H1 (cell line): ENCODE data around the gene ADAMTS8. TPM values are rescaled to one million over a fixed set of nuclear protein-coding genes. Genes with fewer than 3 reads are reported as not detected.

ENCODE experiments used
- CHD1 ChIP-seq: IDR thresholded peaks from 2 replicates; pipeline ENCODE4 v1.6.1; 2012; ENCODE audit warnings: low read depth, low read length, improper control_type of control experiment
- polyA plus RNA-seq, 7 experiments: library from polyadenylated mRNA; depleted of rRNA in 3 of 7; stranded (reverse) in 5 of 7; unstranded in 2 of 7; fragments of >200 nt in 5 of 7; fragments of 200-250 nt in 2 of 7; gene quantifications; 1 replicate in 5 of 7; 2 replicates in 1 of 7; 4 replicates in 1 of 7; pipeline versions ENCODE4 v1.2.1 to v1.2.3, GENCODE V29; 2011 to 2013; ENCODE audit warnings: missing spikeins in 2 of 7, mixed read lengths in 2 of 7
- total RNA-seq: library from RNA; stranded (reverse); fragmentation: NEBNext Ultra II Directional; extraction: Animal tissue kit (Norgen Biotek cat#: 25700); gene quantifications from 2 replicates; pipeline ENCODE4 v1.2.1, GENCODE V29; 2021
- TF ChIP-seq, protein P1 (sequence below): fragments of 300-600 bp; sonication (generic); IDR thresholded peaks from 2 replicates; pipeline ENCODE4 v1.7.1; 2012; ENCODE audit warnings: low read length, moderate library complexity, mild to moderate bottlenecking, inconsistent platforms; ENCODE audit not compliant: insufficient replicate concordance
- TF ChIP-seq, protein P2 (sequence below), 3 experiments: IDR thresholded peaks; 1 replicate in 2 of 3; 2 replicates in 1 of 3; pipeline versions ENCODE4 v1.5.1 to v1.6.1; 2011; ENCODE audit warnings: low read length in 3 of 3, mild to moderate bottlenecking in 3 of 3, inconsistent platforms in 2 of 3, low read depth in 1 of 3, moderate library complexity in 1 of 3; ENCODE audit not compliant: insufficient read depth in 1 of 3; ENCODE audit errors: control extremely low read depth in 1 of 3

The ADAMTS8 gene
- total and polyA plus RNA-seq, 2 of the 8 experiments (the other 6 are each of a cell fraction or from before 2014, with no cell fraction given) = 9.3 to 16.6 TPM

DNA sequence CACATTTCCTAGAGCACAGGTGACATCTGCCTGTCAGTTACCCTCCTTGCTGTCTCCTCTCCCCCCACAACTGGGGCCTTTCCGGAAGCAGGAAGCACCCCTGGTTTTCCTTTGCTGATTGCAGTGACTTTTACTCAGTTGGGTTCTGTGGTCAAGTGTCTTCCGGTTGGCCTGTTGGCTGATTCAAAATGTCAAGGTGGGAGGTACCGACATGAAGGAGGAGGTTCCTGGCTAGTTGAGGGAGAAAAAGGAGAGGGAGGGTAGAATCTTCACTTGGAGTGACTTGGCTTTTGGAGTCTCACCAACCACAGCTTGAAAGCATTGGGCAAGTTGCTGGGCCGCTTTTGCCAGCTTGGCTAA lies 10.7 kb upstream of the ADAMTS8 start (continued):
- TF ChIP-seq, protein P1, sequence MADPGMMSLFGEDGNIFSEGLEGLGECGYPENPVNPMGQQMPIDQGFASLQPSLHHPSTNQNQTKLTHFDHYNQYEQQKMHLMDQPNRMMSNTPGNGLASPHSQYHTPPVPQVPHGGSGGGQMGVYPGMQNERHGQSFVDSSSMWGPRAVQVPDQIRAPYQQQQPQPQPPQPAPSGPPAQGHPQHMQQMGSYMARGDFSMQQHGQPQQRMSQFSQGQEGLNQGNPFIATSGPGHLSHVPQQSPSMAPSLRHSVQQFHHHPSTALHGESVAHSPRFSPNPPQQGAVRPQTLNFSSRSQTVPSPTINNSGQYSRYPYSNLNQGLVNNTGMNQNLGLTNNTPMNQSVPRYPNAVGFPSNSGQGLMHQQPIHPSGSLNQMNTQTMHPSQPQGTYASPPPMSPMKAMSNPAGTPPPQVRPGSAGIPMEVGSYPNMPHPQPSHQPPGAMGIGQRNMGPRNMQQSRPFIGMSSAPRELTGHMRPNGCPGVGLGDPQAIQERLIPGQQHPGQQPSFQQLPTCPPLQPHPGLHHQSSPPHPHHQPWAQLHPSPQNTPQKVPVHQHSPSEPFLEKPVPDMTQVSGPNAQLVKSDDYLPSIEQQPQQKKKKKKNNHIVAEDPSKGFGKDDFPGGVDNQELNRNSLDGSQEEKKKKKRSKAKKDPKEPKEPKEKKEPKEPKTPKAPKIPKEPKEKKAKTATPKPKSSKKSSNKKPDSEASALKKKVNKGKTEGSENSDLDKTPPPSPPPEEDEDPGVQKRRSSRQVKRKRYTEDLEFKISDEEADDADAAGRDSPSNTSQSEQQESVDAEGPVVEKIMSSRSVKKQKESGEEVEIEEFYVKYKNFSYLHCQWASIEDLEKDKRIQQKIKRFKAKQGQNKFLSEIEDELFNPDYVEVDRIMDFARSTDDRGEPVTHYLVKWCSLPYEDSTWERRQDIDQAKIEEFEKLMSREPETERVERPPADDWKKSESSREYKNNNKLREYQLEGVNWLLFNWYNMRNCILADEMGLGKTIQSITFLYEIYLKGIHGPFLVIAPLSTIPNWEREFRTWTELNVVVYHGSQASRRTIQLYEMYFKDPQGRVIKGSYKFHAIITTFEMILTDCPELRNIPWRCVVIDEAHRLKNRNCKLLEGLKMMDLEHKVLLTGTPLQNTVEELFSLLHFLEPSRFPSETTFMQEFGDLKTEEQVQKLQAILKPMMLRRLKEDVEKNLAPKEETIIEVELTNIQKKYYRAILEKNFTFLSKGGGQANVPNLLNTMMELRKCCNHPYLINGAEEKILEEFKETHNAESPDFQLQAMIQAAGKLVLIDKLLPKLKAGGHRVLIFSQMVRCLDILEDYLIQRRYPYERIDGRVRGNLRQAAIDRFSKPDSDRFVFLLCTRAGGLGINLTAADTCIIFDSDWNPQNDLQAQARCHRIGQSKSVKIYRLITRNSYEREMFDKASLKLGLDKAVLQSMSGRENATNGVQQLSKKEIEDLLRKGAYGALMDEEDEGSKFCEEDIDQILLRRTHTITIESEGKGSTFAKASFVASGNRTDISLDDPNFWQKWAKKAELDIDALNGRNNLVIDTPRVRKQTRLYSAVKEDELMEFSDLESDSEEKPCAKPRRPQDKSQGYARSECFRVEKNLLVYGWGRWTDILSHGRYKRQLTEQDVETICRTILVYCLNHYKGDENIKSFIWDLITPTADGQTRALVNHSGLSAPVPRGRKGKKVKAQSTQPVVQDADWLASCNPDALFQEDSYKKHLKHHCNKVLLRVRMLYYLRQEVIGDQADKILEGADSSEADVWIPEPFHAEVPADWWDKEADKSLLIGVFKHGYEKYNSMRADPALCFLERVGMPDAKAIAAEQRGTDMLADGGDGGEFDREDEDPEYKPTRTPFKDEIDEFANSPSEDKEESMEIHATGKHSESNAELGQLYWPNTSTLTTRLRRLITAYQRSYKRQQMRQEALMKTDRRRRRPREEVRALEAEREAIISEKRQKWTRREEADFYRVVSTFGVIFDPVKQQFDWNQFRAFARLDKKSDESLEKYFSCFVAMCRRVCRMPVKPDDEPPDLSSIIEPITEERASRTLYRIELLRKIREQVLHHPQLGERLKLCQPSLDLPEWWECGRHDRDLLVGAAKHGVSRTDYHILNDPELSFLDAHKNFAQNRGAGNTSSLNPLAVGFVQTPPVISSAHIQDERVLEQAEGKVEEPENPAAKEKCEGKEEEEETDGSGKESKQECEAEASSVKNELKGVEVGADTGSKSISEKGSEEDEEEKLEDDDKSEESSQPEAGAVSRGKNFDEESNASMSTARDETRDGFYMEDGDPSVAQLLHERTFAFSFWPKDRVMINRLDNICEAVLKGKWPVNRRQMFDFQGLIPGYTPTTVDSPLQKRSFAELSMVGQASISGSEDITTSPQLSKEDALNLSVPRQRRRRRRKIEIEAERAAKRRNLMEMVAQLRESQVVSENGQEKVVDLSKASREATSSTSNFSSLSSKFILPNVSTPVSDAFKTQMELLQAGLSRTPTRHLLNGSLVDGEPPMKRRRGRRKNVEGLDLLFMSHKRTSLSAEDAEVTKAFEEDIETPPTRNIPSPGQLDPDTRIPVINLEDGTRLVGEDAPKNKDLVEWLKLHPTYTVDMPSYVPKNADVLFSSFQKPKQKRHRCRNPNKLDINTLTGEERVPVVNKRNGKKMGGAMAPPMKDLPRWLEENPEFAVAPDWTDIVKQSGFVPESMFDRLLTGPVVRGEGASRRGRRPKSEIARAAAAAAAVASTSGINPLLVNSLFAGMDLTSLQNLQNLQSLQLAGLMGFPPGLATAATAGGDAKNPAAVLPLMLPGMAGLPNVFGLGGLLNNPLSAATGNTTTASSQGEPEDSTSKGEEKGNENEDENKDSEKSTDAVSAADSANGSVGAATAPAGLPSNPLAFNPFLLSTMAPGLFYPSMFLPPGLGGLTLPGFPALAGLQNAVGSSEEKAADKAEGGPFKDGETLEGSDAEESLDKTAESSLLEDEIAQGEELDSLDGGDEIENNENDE = no peak
- no peak for TF ChIP-seq CHD1
- TF ChIP-seq, protein P2, sequence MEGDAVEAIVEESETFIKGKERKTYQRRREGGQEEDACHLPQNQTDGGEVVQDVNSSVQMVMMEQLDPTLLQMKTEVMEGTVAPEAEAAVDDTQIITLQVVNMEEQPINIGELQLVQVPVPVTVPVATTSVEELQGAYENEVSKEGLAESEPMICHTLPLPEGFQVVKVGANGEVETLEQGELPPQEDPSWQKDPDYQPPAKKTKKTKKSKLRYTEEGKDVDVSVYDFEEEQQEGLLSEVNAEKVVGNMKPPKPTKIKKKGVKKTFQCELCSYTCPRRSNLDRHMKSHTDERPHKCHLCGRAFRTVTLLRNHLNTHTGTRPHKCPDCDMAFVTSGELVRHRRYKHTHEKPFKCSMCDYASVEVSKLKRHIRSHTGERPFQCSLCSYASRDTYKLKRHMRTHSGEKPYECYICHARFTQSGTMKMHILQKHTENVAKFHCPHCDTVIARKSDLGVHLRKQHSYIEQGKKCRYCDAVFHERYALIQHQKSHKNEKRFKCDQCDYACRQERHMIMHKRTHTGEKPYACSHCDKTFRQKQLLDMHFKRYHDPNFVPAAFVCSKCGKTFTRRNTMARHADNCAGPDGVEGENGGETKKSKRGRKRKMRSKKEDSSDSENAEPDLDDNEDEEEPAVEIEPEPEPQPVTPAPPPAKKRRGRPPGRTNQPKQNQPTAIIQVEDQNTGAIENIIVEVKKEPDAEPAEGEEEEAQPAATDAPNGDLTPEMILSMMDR (IDR thresholded peaks at IDR 0.05; ENCODE audit: control extremely low read depth in 1 of 3, insufficient read depth in 1 of 3, low read depth in 1 of 3, low read length in 3 of 3) = no peak
